GM12891 (cell line): ENCODE measurements around the gene TH.

Source experiments
- POLR2A ChIP-seq: IDR thresholded peaks from 2 replicates; pipeline ENCODE4 v1.6.1; 2011; ENCODE audit warnings: low read depth, low read length, control low read depth
- POLR2AphosphoS5 ChIP-seq: IDR thresholded peaks from 2 replicates; pipeline ENCODE4 v1.6.1; 2011; ENCODE audit warnings: low read depth, low read length, control low read depth
- SPI1 ChIP-seq: IDR thresholded peaks from 2 replicates; pipeline ENCODE4 v1.6.1; 2011; ENCODE audit warnings: low read depth, low read length, control low read depth

DNA sequence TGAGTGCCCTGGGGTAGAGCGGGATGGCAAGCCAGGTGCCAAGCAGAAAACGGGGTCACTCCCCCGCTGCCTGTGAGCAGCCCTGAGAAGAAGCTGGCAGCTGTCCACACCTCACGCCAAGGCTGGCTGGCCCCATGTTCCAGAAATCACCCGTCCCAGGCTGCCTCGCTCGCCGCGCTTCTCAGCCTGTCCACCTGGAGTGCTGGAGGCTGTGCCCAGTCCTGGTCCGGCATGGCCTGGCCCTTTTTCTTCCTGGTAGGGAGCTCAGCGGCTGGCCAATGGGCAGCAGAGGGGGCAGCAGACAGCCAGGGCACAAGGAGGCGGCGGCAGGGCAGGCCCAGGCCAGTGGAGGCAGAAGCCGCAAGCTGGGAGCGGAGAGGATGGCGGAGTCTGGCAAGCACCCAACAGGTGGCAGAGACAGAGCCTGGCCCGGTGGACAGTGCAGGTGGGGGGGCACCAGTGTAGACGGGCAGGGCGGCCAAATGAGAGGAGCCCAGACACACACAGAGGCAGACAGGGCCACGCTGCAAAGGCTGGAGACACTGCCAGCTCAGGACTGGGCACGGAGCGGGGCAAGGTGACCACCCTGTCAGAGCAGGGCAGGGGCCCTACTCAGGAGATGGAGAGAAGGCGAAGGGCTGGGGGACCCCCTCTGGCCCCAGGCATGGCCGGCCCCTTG lies 37.2 kb upstream of the TH start:
- no peak for TF ChIP-seq POLR2A
- TF ChIP-seq SPI1, result no peak
- no peak for TF ChIP-seq POLR2AphosphoS5
